HepG2 (cell line): ENCODE measurements around the gene SLC38A3.

ENCODE experiments used
- BHLHE40 ChIP-seq: IDR thresholded peaks from 2 replicates; pipeline ENCODE4 v1.6.1; 2011; ENCODE audit warnings: low read length, improper control_type of control experiment
- CBX5 ChIP-seq: sonication (generic); formaldehyde crosslinking; IDR thresholded peaks from 2 replicates; pipeline ENCODE4 v1.4.0; 2020; ENCODE audit warnings: missing genetic modification reagents, borderline replicate concordance
- NFE2L2 ChIP-seq: fragments of 150-350 bp; IDR thresholded peaks from 2 replicates; pipeline ENCODE4 v1.6.1; 2014; ENCODE audit warnings: low read length
- NFIC ChIP-seq: IDR thresholded peaks from 2 replicates; pipeline ENCODE4 v1.6.1; 2012; ENCODE audit warnings: mild to moderate bottlenecking, low read length, inconsistent platforms
- POLR2A ChIP-seq, 2 experiments: IDR thresholded peaks; 2 replicates each; pipeline ENCODE4 v1.6.1; 2011; ENCODE audit warnings: low read depth in 2 of 2, low read length in 2 of 2, mild to moderate bottlenecking in 1 of 2, moderate library complexity in 1 of 2; ENCODE audit not compliant: insufficient read depth in 1 of 2
- RBM39 ChIP-seq: fragments of 200-400 bp; formaldehyde crosslinking; IDR thresholded peaks from one replicate; pipeline ENCODE4 v1.6.1; 2018; ENCODE audit warnings: antibody characterized with exemption, mild to moderate bottlenecking, low read depth, low read length; ENCODE audit not compliant: poor library complexity, severe bottlenecking
- RFX3 ChIP-seq: IDR thresholded peaks from 2 replicates; pipeline ENCODE4 v1.6.1; 2016; ENCODE audit warnings: missing biosample characterization, missing genetic modification reagents
- SUZ12 ChIP-seq: fragments of 150-350 bp; IDR thresholded peaks from 2 replicates; pipeline ENCODE4 v1.6.1; 2014; ENCODE audit warnings: low read depth, low read length
- TF ChIP-seq, protein P1 (sequence below): IDR thresholded peaks from 2 replicates; pipeline ENCODE4 v1.6.1; 2016; ENCODE audit warnings: control low read depth
- TF ChIP-seq, protein P2 (sequence below): sonication (generic); formaldehyde crosslinking; IDR thresholded peaks from 2 replicates; pipeline ENCODE4 v1.5.0; 2020; ENCODE audit warnings: mild to moderate bottlenecking, missing genetic modification reagents, moderate library complexity
- TF ChIP-seq, protein P3 (sequence below): sonication (generic); formaldehyde crosslinking; IDR thresholded peaks from 2 replicates; pipeline ENCODE4 v1.4.0; 2020; ENCODE audit warnings: missing genetic modification reagents, borderline replicate concordance
- TF ChIP-seq, protein P4 (sequence below): sonication (generic); formaldehyde crosslinking; IDR thresholded peaks from 2 replicates; pipeline ENCODE4 v1.8.0; 2022; ENCODE audit warnings: mild to moderate bottlenecking, missing genetic modification reagents

DNA sequence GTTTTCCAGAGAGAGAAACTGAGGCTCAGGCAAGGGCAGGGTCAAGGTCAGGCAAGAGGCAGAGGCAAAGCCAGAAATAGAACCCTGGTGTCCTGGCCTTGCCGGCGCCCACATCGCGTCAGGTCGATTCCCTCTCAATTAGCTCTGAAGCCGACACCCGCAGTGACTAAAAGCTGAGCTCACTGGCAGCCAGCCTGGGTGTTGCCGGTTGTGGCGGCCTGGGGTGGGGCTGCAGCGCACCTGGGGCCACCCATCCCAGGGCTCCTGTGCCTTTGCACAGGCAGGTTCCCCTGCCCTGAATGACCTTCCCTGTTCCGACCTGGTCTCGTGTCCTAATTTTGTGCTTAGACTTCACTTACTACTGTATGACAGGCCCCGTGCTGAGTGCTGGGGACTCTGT is 43.8 kb upstream of the SLC38A3 start:
- TF ChIP-seq, protein P1, sequence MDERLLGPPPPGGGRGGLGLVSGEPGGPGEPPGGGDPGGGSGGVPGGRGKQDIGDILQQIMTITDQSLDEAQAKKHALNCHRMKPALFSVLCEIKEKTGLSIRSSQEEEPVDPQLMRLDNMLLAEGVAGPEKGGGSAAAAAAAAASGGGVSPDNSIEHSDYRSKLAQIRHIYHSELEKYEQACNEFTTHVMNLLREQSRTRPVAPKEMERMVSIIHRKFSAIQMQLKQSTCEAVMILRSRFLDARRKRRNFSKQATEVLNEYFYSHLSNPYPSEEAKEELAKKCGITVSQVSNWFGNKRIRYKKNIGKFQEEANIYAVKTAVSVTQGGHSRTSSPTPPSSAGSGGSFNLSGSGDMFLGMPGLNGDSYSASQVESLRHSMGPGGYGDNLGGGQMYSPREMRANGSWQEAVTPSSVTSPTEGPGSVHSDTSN (CRISPR knock-in tag): no peak
- TF ChIP-seq, protein P2, sequence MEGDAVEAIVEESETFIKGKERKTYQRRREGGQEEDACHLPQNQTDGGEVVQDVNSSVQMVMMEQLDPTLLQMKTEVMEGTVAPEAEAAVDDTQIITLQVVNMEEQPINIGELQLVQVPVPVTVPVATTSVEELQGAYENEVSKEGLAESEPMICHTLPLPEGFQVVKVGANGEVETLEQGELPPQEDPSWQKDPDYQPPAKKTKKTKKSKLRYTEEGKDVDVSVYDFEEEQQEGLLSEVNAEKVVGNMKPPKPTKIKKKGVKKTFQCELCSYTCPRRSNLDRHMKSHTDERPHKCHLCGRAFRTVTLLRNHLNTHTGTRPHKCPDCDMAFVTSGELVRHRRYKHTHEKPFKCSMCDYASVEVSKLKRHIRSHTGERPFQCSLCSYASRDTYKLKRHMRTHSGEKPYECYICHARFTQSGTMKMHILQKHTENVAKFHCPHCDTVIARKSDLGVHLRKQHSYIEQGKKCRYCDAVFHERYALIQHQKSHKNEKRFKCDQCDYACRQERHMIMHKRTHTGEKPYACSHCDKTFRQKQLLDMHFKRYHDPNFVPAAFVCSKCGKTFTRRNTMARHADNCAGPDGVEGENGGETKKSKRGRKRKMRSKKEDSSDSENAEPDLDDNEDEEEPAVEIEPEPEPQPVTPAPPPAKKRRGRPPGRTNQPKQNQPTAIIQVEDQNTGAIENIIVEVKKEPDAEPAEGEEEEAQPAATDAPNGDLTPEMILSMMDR (CRISPR knock-in tag): no peak
- TF ChIP-seq POLR2A (IDR thresholded peaks at IDR 0.05; ENCODE audit: insufficient read depth in 1 of 2, low read depth in 2 of 2, low read length in 2 of 2): no peak
- no peak for TF ChIP-seq CBX5
- no peak for TF ChIP-seq RFX3 (CRISPR knock-in tag)
- TF ChIP-seq NFIC: no peak
- TF ChIP-seq, protein P3, sequence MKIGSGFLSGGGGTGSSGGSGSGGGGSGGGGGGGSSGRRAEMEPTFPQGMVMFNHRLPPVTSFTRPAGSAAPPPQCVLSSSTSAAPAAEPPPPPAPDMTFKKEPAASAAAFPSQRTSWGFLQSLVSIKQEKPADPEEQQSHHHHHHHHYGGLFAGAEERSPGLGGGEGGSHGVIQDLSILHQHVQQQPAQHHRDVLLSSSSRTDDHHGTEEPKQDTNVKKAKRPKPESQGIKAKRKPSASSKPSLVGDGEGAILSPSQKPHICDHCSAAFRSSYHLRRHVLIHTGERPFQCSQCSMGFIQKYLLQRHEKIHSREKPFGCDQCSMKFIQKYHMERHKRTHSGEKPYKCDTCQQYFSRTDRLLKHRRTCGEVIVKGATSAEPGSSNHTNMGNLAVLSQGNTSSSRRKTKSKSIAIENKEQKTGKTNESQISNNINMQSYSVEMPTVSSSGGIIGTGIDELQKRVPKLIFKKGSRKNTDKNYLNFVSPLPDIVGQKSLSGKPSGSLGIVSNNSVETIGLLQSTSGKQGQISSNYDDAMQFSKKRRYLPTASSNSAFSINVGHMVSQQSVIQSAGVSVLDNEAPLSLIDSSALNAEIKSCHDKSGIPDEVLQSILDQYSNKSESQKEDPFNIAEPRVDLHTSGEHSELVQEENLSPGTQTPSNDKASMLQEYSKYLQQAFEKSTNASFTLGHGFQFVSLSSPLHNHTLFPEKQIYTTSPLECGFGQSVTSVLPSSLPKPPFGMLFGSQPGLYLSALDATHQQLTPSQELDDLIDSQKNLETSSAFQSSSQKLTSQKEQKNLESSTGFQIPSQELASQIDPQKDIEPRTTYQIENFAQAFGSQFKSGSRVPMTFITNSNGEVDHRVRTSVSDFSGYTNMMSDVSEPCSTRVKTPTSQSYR: no peak
- no peak for TF ChIP-seq SUZ12
- no peak for TF ChIP-seq RBM39
- TF ChIP-seq BHLHE40: no peak
- TF ChIP-seq, protein P4, sequence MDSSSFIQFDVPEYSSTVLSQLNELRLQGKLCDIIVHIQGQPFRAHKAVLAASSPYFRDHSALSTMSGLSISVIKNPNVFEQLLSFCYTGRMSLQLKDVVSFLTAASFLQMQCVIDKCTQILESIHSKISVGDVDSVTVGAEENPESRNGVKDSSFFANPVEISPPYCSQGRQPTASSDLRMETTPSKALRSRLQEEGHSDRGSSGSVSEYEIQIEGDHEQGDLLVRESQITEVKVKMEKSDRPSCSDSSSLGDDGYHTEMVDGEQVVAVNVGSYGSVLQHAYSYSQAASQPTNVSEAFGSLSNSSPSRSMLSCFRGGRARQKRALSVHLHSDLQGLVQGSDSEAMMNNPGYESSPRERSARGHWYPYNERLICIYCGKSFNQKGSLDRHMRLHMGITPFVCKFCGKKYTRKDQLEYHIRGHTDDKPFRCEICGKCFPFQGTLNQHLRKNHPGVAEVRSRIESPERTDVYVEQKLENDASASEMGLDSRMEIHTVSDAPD (CRISPR knock-in tag): no peak
- TF ChIP-seq NFE2L2: no peak
